Adrenal gland (tissue), 12 donors: Measurements from ENCODE around the gene ITGA11. TPM values are rescaled to one million over a fixed set of nuclear protein-coding genes. Genes with fewer than 3 reads are reported as not detected.

Experiments used
- DNase-seq, 7 donors: peaks; one replicate each; pipeline ENCODE4 v3.0.0-alpha.2; 2019 to 2020
- H3K27ac ChIP-seq, 5 donors: fragments of 200-600 bp; sonication (generic) in 4 of 5; 1 replicate in 3 of 5; 2 replicates in 2 of 5; pipeline versions ENCODE4 v1.5.1 to v1.8.0; 2016 to 2020; ENCODE audit warnings: mild to moderate bottlenecking in 1 of 5
- H3K27me3 ChIP-seq: fragments of 200-600 bp; 2 replicates; pipeline ENCODE4 v1.8.0; 2021
- H3K36me3 ChIP-seq, 2 donors: fragments of 200-600 bp; replicated peaks in 1 of 2; 1 replicate in 1 of 2; 2 replicates in 1 of 2; pipeline versions ENCODE4 v1.5.1 to v1.8.0; 2018 to 2022
- H3K4me1 ChIP-seq, 2 donors: fragments of 200-600 bp; replicated peaks in 1 of 2; 1 replicate in 1 of 2; 2 replicates in 1 of 2; pipeline versions ENCODE4 v1.5.1 to v1.8.0; 2018 to 2021
- H3K4me3 ChIP-seq, 4 donors: fragments of 200-600 bp; sonication (generic) in 3 of 4; one replicate each; pipeline ENCODE4 v1.5.1; 2016 to 2018
- H3K9me3 ChIP-seq, 3 donors: fragments of 200-600 bp; sonication (generic) in 1 of 3; replicated peaks in 1 of 3; 1 replicate in 2 of 3; 2 replicates in 1 of 3; pipeline versions ENCODE4 v1.5.1 to v1.8.0; 2016 to 2021
- CTCF ChIP-seq, 6 experiments: fragments of 450-650 bp in 4 of 6; fragments of 200-600 bp in 2 of 6; sonication (generic) in 1 of 6; IDR thresholded peaks; 1 replicate in 5 of 6; 2 replicates in 1 of 6; pipeline versions ENCODE4 v1.5.1 to v1.8.0; 2016 to 2021; ENCODE audit warnings: antibody characterized with exemption in 6 of 6, mild to moderate bottlenecking in 2 of 6, moderate library complexity in 1 of 6
- POLR2A ChIP-seq, 2 donors: fragments of 450-650 bp; IDR thresholded peaks; one replicate each; pipeline ENCODE4 v1.6.1; 2017; ENCODE audit warnings: antibody characterized with exemption in 2 of 2, mild to moderate bottlenecking in 2 of 2, moderate library complexity in 1 of 2
- WGBS, 4 donors: extraction: QIAGEN DNeasy Blood & Tissue Kit in 2 of 4; methylation state at CpG; one replicate each; pipeline versions ENCODE4 v1.1.5 to v1.1.7; 2013 to 2017; 5-methylcytosine and 5-hydroxymethylcytosine counted together
- intact Hi-C, 2 donors: fragments of 100-400 bp; cut with DNase I; formaldehyde crosslinking; loops; one replicate each; pipeline versions ENCODE4 v1.14.1 to v1.15.0; 2022 to 2023
- polyA plus RNA-seq, 3 donors: library from polyadenylated mRNA; stranded (reverse); fragments of 200-250 nt in 2 of 3; fragments of 350-450 nt in 1 of 3; fragmentation: Illumina TruSeq in 1 of 3; extraction: RNeasy Lipid Tissue Mini Kit (QIAGEN cat#74804) in 1 of 3; gene quantifications; one replicate each; pipeline ENCODE4 v1.2.3, GENCODE V29; 2013 to 2014
- total RNA-seq, 9 donors: library from RNA; depleted of rRNA in 4 of 9; stranded (reverse); fragments of >200 nt in 4 of 9; fragments of 120-200 nt in 1 of 9; fragmentation: NEBNext Ultra II Directional in 1 of 9; extraction: Animal tissue kit (Norgen Biotek cat#: 25700) in 1 of 9; gene quantifications; one replicate each; pipeline versions ENCODE4 v1.1.0 to v1.2.4, GENCODE V29; 2013 to 2023
- donor health status: healthy with polysubstance abuse.
- donor health status: Bipolar disorder and iron deficiency.
- donor health status: DM: yes; HTN: yes; CAD: no.
- donor health status: DM: no; HTN: no; CAD: no.
- donor health status: DM: no; HTN: no; CAD: no.
- donor health status: DM: yes; HTN: yes; CAD: no.

ITGA11 gene
- total and polyA plus RNA-seq, 12 donors = 1.4 to 52.5 (median 7.5) TPM

DNA sequence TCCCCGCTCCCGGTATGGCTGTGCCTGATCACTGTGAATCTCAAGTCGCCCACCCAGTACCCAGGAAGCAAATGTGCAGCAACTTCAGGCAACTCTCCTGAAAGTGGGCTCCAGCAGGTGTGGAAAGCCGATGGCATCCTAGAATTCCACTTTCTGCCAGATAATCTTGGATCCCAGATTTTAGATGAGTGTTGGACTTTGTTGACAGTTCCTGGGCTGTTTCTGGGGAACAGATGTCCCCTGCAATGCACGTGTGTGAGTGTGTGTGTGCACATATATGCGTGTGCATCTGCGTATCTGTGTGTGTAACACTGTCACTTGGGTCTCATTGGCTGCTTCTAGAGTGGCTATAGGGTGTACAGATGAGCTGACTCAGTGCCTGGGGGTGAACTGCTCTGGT, 95.4 kb downstream of the ITGA11 start:
- Histone ChIP-seq H3K27ac (peak overlapping the region in 1 of 5 donors; percentile 1), H3K4me1 (peaks cover 33 to 44% of the 10 kb centered on the region in 2 donors), H3K9me3 (no peaks in the 10 kb centered on the region), H3K4me3 (no peak overlapping the region), H3K36me3 (no peaks in the 10 kb centered on the region), H3K27me3 (no peaks in the 10 kb centered on the region)
- intact Hi-C loops = no loop called here
- 89 to 97% (median 92%) methylated on average over 5 to 7 of the region's 7 CpGs for WGBS, 4 donors
- DNase-seq = no peak
- TF ChIP-seq CTCF (IDR thresholded peaks at IDR 0.05) = no peak

DNA sequence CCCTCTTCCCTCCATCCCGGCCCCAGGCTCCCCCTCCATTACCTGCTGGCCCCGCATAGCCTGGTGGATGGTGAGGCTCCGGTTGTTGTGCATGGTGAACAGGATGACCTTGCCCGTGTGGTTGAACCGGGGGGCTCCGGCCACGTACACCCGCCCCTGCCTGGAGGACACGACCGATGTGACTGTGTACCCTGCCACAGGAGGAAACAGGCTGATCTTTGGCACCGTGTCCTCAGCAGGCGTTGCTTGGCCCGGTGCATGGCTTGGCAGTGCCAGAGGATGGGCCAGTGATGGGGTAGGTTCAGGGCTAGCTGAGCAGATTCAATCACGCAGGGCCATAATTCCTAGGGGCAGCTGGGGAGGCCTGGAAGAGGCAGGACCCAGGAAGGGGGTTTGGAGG, 96.3 kb downstream of the ITGA11 start:
- H3K36me3 ChIP-seq = no peaks in the 10 kb centered on the region
- peaks cover 26 to 36% of the 10 kb centered on the region in 2 donors for H3K4me1 ChIP-seq
- H3K27ac ChIP-seq = peak overlapping the region in 2 of 5 donors; percentile 71 to 84
- no peaks in the 10 kb centered on the region for H3K9me3 ChIP-seq
- no peak overlapping the region for H3K4me3 ChIP-seq
- DNase-seq = peak in 3 of 7 donors; percentile 43 to 46 (median 46)
- intact Hi-C loops = no loop called here
- WGBS, 4 donors = 70 to 91% (median 82%) methylated on average over 3 to 14 of the region's 14 CpGs
- no peaks in the 10 kb centered on the region for H3K27me3 ChIP-seq
- TF ChIP-seq POLR2A (IDR thresholded peaks at IDR 0.05) (no peak), CTCF (IDR thresholded peaks at IDR 0.05) (no peak)

- no peak overlapping the region for H3K4me3 ChIP-seq
- no peaks in the 10 kb centered on the region for H3K9me3 ChIP-seq
- peak; percentile 72 to 86 (median 81) for DNase-seq
- intact Hi-C loops = no loop called here
- H3K36me3 ChIP-seq = no peaks in the 10 kb centered on the region
- H3K4me1 ChIP-seq = peaks cover 26 to 36% of the 10 kb centered on the region in 2 donors
- H3K27me3 ChIP-seq = no peaks in the 10 kb centered on the region
- WGBS, 4 donors = 73 to 100% (median 97%) methylated on average over 1 of the region's 1 CpG
- H3K27ac ChIP-seq = peak overlapping the region in 4 of 5 donors; percentile 33 to 84 (median 68)
- TF ChIP-seq CTCF (IDR thresholded peaks at IDR 0.05) = no peak
- no peak for TF ChIP-seq POLR2A (IDR thresholded peaks at IDR 0.05)
These were observed 96.7 kb downstream of the ITGA11 start for GRCh38 chr15:68335251-68335650.

DNA sequence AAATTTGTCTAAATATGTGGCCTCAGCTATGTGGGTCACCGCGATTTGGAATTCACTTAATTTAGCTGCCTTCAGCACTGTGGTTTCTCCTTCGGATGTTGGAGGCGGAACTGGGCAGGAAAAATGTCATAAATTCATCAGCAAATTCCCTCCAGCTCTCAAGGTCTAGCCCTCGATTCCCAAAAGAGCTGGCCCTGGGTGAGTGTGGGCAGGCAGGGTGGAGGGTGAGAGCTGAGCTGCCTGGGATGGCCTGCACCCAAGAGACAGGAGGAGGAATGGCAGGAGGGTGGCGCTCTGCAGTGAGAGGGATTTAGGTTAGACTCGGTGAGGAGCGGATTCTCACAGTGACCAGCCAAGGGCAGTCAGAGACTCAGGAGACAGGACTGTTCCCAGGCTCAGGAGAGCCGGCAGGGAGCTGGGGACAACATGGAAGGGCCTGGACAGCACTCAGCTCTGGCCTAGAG, 97.3 kb downstream of the ITGA11 start:
- no peaks in the 10 kb centered on the region for H3K27me3 ChIP-seq
- peak overlapping the region in 4 of 5 donors; percentile 33 to 84 (median 68) for H3K27ac ChIP-seq
- intact Hi-C loops = no loop called here
- no peaks in the 10 kb centered on the region for H3K9me3 ChIP-seq
- 26 to 37% (median 29%) methylated on average over 9 of the region's 9 CpGs for WGBS, 4 donors
- no peaks in the 10 kb centered on the region for H3K36me3 ChIP-seq
- peak in 2 of 6 experiments; percentile 9 to 11 for TF ChIP-seq CTCF (IDR thresholded peaks at IDR 0.05)
- no peak for TF ChIP-seq POLR2A (IDR thresholded peaks at IDR 0.05)
- H3K4me3 ChIP-seq = no peak overlapping the region
- H3K4me1 ChIP-seq = peaks cover 26 to 36% of the 10 kb centered on the region in 2 donors
- peak; percentile 40 to 75 (median 66) for DNase-seq
